GM12878 (cell line): ENCODE data around the gene MAPRE2. TPM values are rescaled to one million over a fixed set of nuclear protein-coding genes. Genes with fewer than 3 reads are reported as not detected.

ENCODE experiments used
- CHD4 ChIP-seq: fragments of 200-600 bp; sonication (generic); IDR thresholded peaks from 2 replicates; pipeline ENCODE4 v1.6.1; 2016; ENCODE audit warnings: mild to moderate bottlenecking
- EZH2 ChIP-seq: IDR thresholded peaks from 2 replicates; pipeline ENCODE4 v1.6.1; 2012; ENCODE audit warnings: low read depth, mild to moderate bottlenecking, control low read depth, inconsistent platforms, low read length, borderline replicate concordance; ENCODE audit not compliant: control insufficient read depth
- HDGF ChIP-seq: fragments of 450-650 bp; IDR thresholded peaks from 2 replicates; pipeline ENCODE4 v1.6.1; 2016; ENCODE audit warnings: antibody characterized with exemption
- KAT2A ChIP-seq: conservative IDR thresholded peaks from 2 replicates; pipeline ENCODE4 v1.6.1; 2011; ENCODE audit warnings: low read depth, low read length; ENCODE audit not compliant: control insufficient read depth
- MLLT1 ChIP-seq: fragments of 450-650 bp; IDR thresholded peaks from 2 replicates; pipeline ENCODE4 v1.6.1; 2016; ENCODE audit warnings: mild to moderate bottlenecking
- MTA2 ChIP-seq: fragments of 450-650 bp; IDR thresholded peaks from 2 replicates; pipeline ENCODE4 v1.6.1; 2016; ENCODE audit warnings: low read depth, mild to moderate bottlenecking, moderate library complexity
- MYC ChIP-seq: IDR thresholded peaks from 2 replicates; pipeline ENCODE4 v1.6.1; 2011; ENCODE audit warnings: mild to moderate bottlenecking, low read length, moderate library complexity, inconsistent platforms; ENCODE audit not compliant: insufficient read depth, insufficient replicate concordance, insufficient read length, severe bottlenecking
- PRDM15 ChIP-seq: fragments of 450-650 bp; formaldehyde crosslinking; IDR thresholded peaks from 2 replicates; pipeline ENCODE4 v1.4.0; 2020; ENCODE audit warnings: mild to moderate bottlenecking, moderate library complexity
- RBBP5 ChIP-seq: fragments of 200-600 bp; sonication (generic); conservative IDR thresholded peaks from 2 replicates; pipeline ENCODE4 v1.6.1; 2016
- SIN3A ChIP-seq: IDR thresholded peaks from 2 replicates; pipeline ENCODE4 v1.6.1; 2012; ENCODE audit warnings: low read depth, low read length, improper control_type of control experiment
- SRF ChIP-seq, 2 experiments: IDR thresholded peaks; 2 replicates each; pipeline ENCODE4 v1.6.1; 2011; ENCODE audit warnings: low read depth in 2 of 2, low read length in 2 of 2, mild to moderate bottlenecking in 1 of 2, moderate library complexity in 1 of 2
- YBX1 ChIP-seq: fragments of 450-650 bp; IDR thresholded peaks from 2 replicates; pipeline ENCODE4 v1.6.1; 2016; ENCODE audit warnings: antibody characterized with exemption
- ZNF622 ChIP-seq: fragments of 450-650 bp; IDR thresholded peaks from 2 replicates; pipeline ENCODE4 v1.6.1; 2017; ENCODE audit warnings: mild to moderate bottlenecking, inconsistent platforms
- polyA plus RNA-seq, 11 experiments: library from polyadenylated mRNA; depleted of rRNA in 4 of 11; unstranded in 6 of 11; stranded (reverse) in 5 of 11; fragments of >200 nt; fragmentation: Nextera tagmentation in 4 of 11; fragmentation: Illumina TruSeq in 1 of 11; extraction: Ambion mirVana in 4 of 11; extraction: Trizol in 1 of 11; gene quantifications; 1 replicate in 1 of 11; 2 replicates in 10 of 11; pipeline versions ENCODE4 v1.2.1 to v1.2.3, GENCODE V29; 2011 to 2016; ENCODE audit warnings: inconsistent platforms in 2 of 11, missing spikeins in 2 of 11, low read depth in 1 of 11
- total RNA-seq, 4 experiments: library from RNA; depleted of rRNA in 3 of 4; stranded (reverse); fragments of >200 nt in 3 of 4; fragmentation: Illumina TruSeq in 1 of 4; extraction: Trizol in 1 of 4; gene quantifications; 2 replicates each; pipeline versions ENCODE4 v1.2.1 to v1.2.3, GENCODE V29; 2013 to 2021
- TF ChIP-seq, protein P1 (sequence below): fragments of 450-650 bp; IDR thresholded peaks from 2 replicates; pipeline ENCODE4 v1.6.1; 2016; ENCODE audit warnings: mild to moderate bottlenecking, moderate library complexity, borderline replicate concordance
- TF ChIP-seq, protein P2 (sequence below): IDR thresholded peaks from 2 replicates; pipeline ENCODE4 v1.6.1; 2011; ENCODE audit warnings: borderline replicate concordance, low read depth, mild to moderate bottlenecking, moderate library complexity, mixed read lengths, low read length; ENCODE audit not compliant: insufficient read depth; ENCODE audit errors: extremely low read length
- TF ChIP-seq, protein P3 (sequence below): fragments of 450-650 bp; IDR thresholded peaks from 2 replicates; pipeline ENCODE4 v1.6.1; 2018; ENCODE audit warnings: borderline replicate concordance, mild to moderate bottlenecking; ENCODE audit not compliant: partially characterized antibody

MAPRE2 gene
- total and polyA plus RNA-seq, 10 of the 15 experiments (the other 5 are each of a cell fraction or from before 2014, with no cell fraction given): 11.0 to 50.6 (median 24.0) TPM

DNA sequence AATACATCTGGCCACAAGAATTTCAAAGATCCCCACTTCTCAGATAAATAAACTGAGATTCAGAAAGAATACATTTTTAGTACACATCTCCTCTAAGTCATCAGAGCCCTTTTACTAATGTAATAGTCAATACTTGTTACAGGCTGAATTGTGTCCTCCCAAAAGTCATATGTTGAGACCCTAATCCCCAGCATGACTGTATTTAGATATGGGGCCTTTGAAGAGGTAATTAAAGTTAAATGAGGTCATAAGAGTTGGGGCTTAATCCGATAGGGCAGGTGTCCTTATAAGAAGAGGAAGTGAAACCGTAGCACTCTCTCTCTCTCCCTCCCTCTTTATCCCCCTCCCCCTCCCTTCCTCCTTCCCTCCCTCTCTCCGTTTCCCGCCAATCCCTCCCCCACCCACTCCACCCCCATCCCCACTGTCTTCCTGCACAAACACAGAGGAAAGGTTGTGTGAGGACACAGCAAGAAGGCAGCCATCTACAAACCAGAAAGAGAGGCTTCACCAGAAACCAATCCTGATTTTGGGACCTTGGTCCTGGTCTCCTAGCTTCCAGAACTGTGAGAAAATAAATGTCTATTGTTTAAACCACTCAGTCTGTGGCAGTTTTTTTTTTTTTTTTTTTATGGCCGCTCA is 133.0 kb downstream of the MAPRE2 start (continued):
- TF ChIP-seq, protein P1, sequence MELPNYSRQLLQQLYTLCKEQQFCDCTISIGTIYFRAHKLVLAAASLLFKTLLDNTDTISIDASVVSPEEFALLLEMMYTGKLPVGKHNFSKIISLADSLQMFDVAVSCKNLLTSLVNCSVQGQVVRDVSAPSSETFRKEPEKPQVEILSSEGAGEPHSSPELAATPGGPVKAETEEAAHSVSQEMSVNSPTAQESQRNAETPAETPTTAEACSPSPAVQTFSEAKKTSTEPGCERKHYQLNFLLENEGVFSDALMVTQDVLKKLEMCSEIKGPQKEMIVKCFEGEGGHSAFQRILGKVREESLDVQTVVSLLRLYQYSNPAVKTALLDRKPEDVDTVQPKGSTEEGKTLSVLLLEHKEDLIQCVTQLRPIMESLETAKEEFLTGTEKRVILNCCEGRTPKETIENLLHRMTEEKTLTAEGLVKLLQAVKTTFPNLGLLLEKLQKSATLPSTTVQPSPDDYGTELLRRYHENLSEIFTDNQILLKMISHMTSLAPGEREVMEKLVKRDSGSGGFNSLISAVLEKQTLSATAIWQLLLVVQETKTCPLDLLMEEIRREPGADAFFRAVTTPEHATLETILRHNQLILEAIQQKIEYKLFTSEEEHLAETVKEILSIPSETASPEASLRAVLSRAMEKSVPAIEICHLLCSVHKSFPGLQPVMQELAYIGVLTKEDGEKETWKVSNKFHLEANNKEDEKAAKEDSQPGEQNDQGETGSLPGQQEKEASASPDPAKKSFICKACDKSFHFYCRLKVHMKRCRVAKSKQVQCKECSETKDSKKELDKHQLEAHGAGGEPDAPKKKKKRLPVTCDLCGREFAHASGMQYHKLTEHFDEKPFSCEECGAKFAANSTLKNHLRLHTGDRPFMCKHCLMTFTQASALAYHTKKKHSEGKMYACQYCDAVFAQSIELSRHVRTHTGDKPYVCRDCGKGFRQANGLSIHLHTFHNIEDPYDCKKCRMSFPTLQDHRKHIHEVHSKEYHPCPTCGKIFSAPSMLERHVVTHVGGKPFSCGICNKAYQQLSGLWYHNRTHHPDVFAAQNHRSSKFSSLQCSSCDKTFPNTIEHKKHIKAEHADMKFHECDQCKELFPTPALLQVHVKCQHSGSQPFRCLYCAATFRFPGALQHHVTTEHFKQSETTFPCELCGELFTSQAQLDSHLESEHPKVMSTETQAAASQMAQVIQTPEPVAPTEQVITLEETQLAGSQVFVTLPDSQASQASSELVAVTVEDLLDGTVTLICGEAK: no peak
- TF ChIP-seq SRF (IDR thresholded peaks at IDR 0.05; ENCODE audit: low read depth in 2 of 2, low read length in 2 of 2) (no peak), PRDM15 (CRISPR knock-in tag) (no peak), ZNF622 (no peak), KAT2A (no peak), YBX1 (no peak), SIN3A (no peak), MYC (no peak), MTA2 (peak; percentile 83), EZH2 (no peak), HDGF (no peak), CHD4 (no peak), MLLT1 (no peak), RBBP5 (no peak)
- TF ChIP-seq, protein P2, sequence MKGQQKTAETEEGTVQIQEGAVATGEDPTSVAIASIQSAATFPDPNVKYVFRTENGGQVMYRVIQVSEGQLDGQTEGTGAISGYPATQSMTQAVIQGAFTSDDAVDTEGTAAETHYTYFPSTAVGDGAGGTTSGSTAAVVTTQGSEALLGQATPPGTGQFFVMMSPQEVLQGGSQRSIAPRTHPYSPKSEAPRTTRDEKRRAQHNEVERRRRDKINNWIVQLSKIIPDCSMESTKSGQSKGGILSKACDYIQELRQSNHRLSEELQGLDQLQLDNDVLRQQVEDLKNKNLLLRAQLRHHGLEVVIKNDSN: no peak
- TF ChIP-seq, protein P3, sequence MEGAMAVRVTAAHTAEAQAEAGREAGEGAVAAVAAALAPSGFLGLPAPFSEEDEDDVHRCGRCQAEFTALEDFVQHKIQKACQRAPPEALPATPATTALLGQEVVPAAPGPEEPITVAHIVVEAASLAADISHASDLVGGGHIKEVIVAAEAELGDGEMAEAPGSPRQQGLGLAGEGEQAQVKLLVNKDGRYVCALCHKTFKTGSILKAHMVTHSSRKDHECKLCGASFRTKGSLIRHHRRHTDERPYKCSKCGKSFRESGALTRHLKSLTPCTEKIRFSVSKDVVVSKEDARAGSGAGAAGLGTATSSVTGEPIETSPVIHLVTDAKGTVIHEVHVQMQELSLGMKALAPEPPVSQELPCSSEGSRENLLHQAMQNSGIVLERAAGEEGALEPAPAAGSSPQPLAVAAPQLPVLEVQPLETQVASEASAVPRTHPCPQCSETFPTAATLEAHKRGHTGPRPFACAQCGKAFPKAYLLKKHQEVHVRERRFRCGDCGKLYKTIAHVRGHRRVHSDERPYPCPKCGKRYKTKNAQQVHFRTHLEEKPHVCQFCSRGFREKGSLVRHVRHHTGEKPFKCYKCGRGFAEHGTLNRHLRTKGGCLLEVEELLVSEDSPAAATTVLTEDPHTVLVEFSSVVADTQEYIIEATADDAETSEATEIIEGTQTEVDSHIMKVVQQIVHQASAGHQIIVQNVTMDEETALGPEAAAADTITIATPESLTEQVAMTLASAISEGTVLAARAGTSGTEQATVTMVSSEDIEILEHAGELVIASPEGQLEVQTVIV: no peak
